Kidney epithelial cell (primary cell): ENCODE measurements around the gene MIF4GD. TPM values are rescaled to one million over a fixed set of nuclear protein-coding genes. Genes with fewer than 3 reads are reported as not detected.

Source experiments
- DNase-seq: peaks from one replicate; pipeline ENCODE4 v3.0.0-alpha.2; 2010; ENCODE audit warnings: low read depth
- H3K27me3 ChIP-seq: 2 replicates; pipeline ENCODE4 v1.6.0; 2011; ENCODE audit warnings: low read length; ENCODE audit not compliant: control insufficient read depth, insufficient read depth
- H3K36me3 ChIP-seq: 2 replicates; pipeline ENCODE4 v1.5.1; 2011; ENCODE audit warnings: low read length; ENCODE audit not compliant: control insufficient read depth, insufficient read depth
- H3K4me3 ChIP-seq: 2 replicates; pipeline ENCODE4 v1.5.1; 2011; ENCODE audit warnings: low read depth, mild to moderate bottlenecking, control low read depth, low read length
- total RNA-seq: library from RNA; depleted of rRNA; stranded (reverse); fragments of >200 nt; gene quantifications from 2 replicates; pipeline ENCODE4 v1.2.3, GENCODE V29; 2015
- TF ChIP-seq, protein P1 (sequence below): IDR thresholded peaks from 2 replicates; pipeline ENCODE4 v1.5.1; 2011; ENCODE audit warnings: mild to moderate bottlenecking, moderate library complexity, low read length, control low read depth, inconsistent platforms; ENCODE audit not compliant: insufficient read depth, poor library complexity, severe bottlenecking

MIF4GD gene
- total RNA-seq, 1 donor from 2014 or later = 26.7 TPM

DNA sequence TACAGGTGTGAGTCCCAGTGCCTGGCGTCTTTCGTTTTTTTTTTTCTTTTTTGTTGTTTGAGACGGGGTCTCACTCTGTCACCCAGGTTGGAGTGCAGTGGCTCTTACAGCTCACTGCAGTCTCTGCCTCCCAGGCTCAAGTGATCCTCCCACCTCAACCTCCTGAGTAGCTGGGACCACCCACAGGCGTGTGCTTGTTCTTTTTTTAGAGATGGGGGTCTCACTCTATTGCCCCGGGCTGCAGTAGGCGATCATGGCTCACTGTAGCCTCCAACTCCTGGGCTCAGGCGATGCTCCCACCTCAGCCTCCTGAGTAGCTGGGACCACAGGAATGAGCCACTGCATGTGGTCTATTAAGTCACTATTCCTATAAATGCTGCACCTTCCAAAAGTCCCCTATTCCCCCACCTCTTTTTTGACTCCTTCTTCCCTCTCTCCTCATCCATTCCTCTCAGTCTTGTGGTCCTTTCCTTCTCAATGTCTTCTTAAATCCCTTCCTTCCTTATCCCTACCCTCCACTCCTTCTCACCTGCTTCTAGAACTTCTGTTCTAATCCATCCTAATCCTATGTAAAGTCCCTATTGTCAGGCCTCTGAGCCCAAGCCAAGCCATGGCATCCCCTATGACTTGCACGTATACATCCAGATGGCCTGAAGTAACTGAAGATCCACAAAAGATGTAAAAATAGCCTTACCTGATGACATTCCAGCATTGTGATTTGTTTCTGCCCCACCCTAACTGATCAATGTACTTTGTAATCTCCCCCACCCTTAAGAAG, 18.8 kb downstream of the MIF4GD start:
- Histone ChIP-seq H3K4me3 (no peak overlapping the region), H3K36me3 (no peaks in the 10 kb centered on the region), H3K27me3 (no peaks in the 10 kb centered on the region)
- TF ChIP-seq, protein P1, sequence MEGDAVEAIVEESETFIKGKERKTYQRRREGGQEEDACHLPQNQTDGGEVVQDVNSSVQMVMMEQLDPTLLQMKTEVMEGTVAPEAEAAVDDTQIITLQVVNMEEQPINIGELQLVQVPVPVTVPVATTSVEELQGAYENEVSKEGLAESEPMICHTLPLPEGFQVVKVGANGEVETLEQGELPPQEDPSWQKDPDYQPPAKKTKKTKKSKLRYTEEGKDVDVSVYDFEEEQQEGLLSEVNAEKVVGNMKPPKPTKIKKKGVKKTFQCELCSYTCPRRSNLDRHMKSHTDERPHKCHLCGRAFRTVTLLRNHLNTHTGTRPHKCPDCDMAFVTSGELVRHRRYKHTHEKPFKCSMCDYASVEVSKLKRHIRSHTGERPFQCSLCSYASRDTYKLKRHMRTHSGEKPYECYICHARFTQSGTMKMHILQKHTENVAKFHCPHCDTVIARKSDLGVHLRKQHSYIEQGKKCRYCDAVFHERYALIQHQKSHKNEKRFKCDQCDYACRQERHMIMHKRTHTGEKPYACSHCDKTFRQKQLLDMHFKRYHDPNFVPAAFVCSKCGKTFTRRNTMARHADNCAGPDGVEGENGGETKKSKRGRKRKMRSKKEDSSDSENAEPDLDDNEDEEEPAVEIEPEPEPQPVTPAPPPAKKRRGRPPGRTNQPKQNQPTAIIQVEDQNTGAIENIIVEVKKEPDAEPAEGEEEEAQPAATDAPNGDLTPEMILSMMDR = no peak
- no peak for DNase-seq

DNA sequence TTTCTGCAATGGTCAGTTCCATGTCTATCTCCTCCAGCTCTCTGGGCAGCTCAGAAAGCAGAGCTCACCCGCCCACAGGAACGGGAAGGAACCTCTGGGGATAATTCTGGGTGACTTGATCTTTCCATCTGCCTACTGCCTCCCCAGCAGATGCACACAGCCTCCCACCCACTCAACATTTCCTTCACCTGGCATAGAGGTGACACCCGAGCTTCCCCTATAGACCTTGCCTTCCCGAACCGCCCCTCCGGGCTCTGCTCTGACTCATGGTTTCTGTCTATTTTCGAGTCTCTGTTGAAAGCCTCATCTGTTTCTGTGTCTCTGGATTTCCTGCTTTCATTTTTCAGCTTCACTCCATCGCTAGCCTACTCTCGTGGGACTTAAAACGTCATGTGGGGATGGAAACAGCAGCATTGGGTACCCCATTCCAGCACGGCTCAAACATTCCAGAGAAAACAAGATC, 21.0 kb downstream of the MIF4GD start:
- TF ChIP-seq, protein P1 = no peak
- no peak overlapping the region for H3K4me3 ChIP-seq
- no peak for DNase-seq

DNA sequence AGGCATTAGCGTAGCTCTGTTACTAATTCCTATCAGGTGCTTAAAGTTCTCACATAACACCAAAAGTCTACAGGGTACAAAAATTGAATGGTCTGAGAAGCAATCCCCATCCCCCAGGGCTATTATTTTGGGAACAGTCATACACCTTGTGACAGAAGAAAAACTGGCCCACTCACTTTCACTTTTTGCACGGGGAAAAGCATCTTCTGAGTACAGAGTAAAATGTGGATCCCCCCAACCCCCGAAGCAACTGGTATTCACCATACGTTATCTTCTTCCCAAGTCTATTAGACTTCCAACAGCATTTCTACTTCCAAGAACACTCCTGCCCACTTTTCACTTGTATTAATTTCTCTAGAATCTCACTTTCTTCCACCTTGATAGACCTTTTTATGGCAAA, 21.5 kb downstream of the MIF4GD start:
- Histone ChIP-seq H3K4me3 (no peak overlapping the region), H3K36me3 (peaks cover 3% of the 10 kb centered on the region), H3K27me3 (no peaks in the 10 kb centered on the region)
- TF ChIP-seq, protein P1 = no peak
- DNase-seq = no peak

More for the DNA sequence above, 21.0 kb downstream of the MIF4GD start:
- Histone ChIP-seq H3K36me3 (peaks cover 3% of the 10 kb centered on the region), H3K27me3 (no peaks in the 10 kb centered on the region)

DNA sequence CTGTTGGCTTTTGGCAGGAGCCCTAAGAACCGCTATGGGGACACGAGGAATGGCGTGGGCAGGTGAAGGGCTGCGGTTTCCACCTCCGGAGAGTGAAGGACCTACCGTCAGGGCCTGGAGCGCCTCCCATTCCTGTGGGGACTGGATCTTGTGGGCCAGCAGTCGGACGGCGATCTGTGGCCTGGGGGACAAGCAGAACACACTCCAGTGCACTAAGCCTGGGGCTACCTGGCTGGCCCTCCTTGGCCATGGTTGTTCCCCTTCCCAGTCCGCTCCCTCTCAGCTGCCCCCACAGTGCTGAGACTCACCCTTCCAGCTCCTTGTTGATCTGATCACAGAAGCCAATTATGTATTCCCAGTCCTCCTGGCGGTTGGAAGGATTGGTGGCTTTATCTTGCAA, 24.6 kb downstream of the MIF4GD start:
- Histone ChIP-seq H3K27me3 (no peaks in the 10 kb centered on the region), H3K4me3 (no peak overlapping the region), H3K36me3 (peaks cover 6% of the 10 kb centered on the region)
- TF ChIP-seq, protein P1 = no peak
- no peak for DNase-seq

- no peaks in the 10 kb centered on the region for H3K27me3 ChIP-seq
- H3K4me3 ChIP-seq = no peak overlapping the region
- TF ChIP-seq, protein P1 = no peak
- DNase-seq = no peak
- H3K36me3 ChIP-seq = peaks cover 6% of the 10 kb centered on the region
These were observed 26.0 kb downstream of the MIF4GD start for GRCh38 chr17:75245011-75245410.
